Left forelimb (tissue), 1 donor: ENCODE measurements around the gene CKS1B.
"Not testable (repeated sequence)": the region's sequence is repeated elsewhere in the genome, so short reads cannot be mapped to it uniquely, and the experiment has no call there.

ENCODE experiments used
- DNase-seq: peaks from one replicate; pipeline ENCODE4 v3.0.0-alpha.2; 2018; ENCODE audit warnings: low spot score

CKS1B gene

GRCh38 chr1:154987326-154987725 lies 12.8 kb downstream of the CKS1B start:
- DNase-seq = no peak

GRCh38 chr1:154988058-154988954 lies 13.8 kb downstream of the CKS1B start:
- DNase-seq = no peak

- no peak for DNase-seq
These were observed 14.8 kb downstream of the CKS1B start for GRCh38 chr1:154989195-154989860.

- no peak for DNase-seq
These were observed 15.8 kb downstream of the CKS1B start for GRCh38 chr1:154990276-154990675.

- no peak for DNase-seq
These were observed 18.5 kb downstream of the CKS1B start for GRCh38 chr1:154992721-154993571.

- no peak for DNase-seq
These were observed 19.2 kb downstream of the CKS1B start, which contains the start of gene LENEP for GRCh38 chr1:154993572-154994268. Gene LENEP (plus strand): TSS chr1:154993586. CDS start chr1:154993608, 22 bp downstream.

- DNase-seq = no peak
These were observed 19.7 kb downstream of the CKS1B start for GRCh38 chr1:154994269-154994587.

- DNase-seq = no peak
These were observed 20.1 kb downstream of the CKS1B start for GRCh38 chr1:154994591-154994990.

- not testable (repeated sequence) for DNase-seq
These were observed 21.0 kb downstream of the CKS1B start for GRCh38 chr1:154995301-154995983.

GRCh38 chr1:154996966-154997701 lies 22.7 kb downstream of the CKS1B start:
- no peak for DNase-seq

GRCh38 chr1:154998201-154998780 lies 23.8 kb downstream of the CKS1B start:
- DNase-seq = no peak

GRCh38 chr1:154998818-154999570 lies 24.5 kb downstream of the CKS1B start:
- peak; percentile 84 for DNase-seq

GRCh38 chr1:154999571-155000410 lies 25.3 kb downstream of the CKS1B start:
- no peak for DNase-seq

- DNase-seq = no peak
These were observed 25.9 kb downstream of the CKS1B start for GRCh38 chr1:155000411-155000725.

- DNase-seq = peak; percentile 93
These were observed 26.4 kb downstream of the CKS1B start for GRCh38 chr1:155000726-155001424.

- no peak for DNase-seq
These were observed 26.9 kb downstream of the CKS1B start for GRCh38 chr1:155001425-155001674.

- DNase-seq = peak; percentile 99
These were observed 27.4 kb downstream of the CKS1B start for GRCh38 chr1:155001675-155002463.
